Stimulated activated CD4-positive, alpha-beta T cell treated with anti-CD3 and anti-CD28 coated beads, Interleukin-15, amount 100 ng/mL, for 48 hours (primary cell): ENCODE results near the gene GIT1.

Experiments
- DNase-seq, 2 donors: peaks; one replicate each; pipeline ENCODE4 v3.0.0-alpha.2; 2020; ENCODE audit warnings: low read depth in 2 of 2

Gene GIT1

DNA sequence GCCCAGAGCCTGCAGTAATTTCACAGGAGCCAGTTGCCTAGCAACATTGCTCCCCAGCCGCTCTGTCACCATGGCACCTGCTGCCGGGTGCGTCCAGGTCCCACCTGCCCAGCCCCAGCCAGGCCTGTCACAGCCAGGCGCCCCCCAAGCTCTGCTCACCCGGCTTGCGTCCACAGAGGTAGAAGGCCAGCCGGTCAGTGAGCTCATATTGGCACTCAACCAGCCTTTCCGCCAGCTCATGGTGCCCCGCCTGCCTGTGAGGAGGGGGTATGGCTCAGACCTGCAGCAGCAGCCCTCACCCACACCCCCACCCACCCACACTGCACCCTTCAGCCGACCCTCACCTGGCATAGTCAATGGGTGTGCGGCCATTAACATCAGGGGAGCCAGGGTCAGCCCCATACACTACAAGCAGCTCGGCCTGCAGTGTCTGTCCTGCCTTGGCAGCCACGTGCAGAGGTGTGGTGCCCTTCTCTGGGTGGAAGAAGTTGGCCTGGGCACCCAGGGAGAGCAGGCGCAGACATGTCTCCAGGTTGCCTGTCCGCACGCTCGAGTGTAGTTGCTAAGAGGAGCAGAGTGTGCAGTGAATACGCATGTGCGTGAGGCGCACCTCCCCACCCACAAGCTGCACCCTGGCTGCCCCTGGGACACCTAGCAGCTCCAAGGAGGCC lies 7.7 kb downstream of the GIT1 start:
- DNase-seq = no peak

DNA sequence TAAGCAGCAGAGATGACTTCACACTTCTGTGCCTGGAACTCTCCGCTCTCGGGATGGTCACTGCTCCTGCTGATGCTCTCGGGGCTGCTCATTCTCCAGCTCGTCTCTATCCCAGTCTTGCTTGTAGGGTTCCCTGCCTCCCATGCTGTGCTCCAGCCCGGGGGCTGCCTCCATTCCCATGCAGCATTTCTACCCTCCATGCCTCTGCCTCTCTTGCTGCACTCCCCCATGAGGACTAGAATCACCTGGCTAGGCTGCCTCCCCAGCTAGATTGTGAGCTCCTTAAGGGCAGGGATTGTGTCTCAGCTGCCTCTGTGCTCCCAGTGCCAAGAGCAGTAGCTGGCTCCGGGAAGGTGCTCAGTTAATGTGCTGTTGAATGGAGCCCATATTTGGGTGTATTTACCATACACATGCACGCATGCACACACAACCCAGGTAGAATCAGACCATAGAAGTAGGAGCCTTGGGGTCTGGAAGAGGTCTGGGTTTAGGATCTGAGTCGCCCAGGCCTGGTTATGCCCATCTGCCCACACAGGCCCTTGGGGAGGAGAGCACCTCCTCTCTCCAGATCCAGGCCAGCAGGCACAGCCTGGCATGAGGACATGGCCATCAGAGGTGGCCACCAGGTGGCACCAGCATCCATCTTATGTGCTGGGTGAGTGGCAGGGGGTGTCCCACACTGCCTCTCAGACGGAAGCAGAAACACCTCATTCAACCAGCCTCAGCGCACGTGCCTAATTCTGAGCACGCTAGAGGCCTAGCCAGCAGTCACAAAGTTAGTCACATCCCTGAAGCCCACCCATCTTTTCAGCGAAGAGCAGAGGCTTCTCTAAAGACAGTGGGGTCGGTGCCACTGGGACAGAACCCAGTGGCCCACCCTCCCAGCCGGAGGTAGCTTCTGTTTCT lies 9.3 kb downstream of the GIT1 start:
- DNase-seq = peak; percentile 85 to 89

DNA sequence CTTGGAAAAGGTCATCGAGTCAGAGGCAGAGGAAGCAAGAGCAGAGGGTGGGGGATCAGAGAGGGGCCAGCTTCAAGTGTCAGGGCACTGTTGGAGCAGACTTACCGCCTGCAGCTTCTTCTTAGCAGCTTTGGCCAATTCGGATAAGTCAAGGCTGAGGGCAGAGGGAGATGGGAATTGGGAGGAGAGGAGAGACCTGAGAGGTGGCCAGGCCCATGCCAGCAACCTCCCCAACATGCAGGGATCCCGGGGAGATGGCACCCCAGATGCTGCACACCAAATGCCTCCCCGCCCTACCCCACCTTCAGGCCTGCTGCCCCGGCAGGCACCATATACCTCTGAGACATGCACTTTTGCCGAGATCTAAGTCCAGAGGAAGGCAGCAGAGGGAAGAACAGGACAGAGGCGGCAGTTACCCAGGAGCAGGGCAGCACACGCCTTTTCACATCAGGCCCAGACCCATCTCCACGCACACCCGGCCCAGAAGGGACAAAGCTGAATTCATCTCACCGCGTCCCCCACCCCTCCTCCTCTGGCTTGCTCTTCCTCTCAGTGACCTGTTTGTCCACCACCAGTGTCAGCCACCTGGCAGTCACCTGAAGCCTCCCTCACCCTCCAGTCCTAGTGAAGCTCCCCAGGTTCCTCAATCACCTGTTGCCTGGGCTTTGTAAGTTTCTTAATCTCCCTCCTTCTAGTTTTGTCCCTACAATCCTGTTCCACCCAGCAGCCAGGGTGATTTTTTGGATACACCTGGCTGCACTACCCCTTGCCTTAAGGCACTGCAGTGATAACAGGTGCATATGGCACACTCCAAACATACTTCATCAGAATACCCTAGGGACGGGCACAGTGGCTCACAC lies 10.6 kb downstream of the GIT1 start:
- DNase-seq = no peak

DNA sequence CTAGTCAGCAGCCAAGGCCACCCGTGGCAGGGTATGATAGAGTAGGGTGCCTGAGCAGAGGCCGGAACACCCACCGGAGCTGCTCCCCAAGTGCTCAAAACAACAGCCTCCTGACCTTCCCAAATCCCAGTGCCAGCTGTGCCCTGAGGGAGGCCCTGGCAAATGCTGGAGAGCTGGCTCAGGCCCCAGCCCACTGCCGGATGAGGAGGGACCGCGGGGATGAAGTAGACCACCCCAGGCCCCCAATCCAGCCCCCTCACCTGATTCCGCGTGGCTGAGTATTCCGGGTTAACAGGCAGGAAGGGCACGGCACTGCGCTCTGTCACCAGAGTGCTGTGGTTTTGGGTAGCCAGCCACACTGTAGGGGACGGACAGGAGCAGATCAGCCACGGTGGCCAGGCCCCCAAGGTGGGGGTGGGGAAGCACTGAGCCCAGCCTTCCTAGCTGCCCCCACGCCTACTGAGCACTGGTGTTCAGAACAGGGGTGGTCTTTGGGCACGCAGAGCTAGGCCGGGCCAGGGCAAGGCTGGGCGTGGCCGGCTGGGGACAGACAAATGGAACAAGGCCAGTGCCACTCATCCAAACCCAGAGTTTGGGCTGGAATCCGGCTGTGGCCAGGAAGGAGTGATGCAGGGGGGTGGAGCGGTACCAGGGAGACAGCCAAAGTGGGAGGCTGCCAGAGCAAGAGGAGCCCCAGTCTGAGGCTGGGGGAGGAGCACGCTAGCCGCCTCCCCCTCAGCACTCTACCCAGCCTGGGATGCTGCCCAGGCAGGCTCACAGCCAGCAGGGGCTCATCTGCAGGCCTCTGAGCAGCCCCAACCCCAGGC lies 11.8 kb downstream of the GIT1 start:
- no peak for DNase-seq

DNA sequence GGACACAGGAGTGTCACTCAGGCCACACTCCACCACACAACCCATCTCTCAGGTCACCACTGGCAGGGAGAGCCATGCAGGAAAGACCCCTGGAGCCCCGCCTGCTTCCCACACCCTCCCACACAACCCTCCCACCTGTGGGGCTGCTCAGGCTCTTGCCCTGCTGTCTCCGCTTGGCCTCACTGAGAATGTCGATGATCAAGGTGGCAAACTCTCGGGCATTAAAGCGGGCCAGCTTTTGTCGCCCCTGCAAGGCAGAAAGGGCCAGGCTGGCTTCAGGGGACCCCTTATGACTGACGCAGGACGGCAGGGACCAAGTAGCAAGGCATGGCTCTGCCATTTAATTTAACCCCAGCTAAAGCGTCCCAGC lies 12.5 kb downstream of the GIT1 start:
- no peak for DNase-seq

DNA sequence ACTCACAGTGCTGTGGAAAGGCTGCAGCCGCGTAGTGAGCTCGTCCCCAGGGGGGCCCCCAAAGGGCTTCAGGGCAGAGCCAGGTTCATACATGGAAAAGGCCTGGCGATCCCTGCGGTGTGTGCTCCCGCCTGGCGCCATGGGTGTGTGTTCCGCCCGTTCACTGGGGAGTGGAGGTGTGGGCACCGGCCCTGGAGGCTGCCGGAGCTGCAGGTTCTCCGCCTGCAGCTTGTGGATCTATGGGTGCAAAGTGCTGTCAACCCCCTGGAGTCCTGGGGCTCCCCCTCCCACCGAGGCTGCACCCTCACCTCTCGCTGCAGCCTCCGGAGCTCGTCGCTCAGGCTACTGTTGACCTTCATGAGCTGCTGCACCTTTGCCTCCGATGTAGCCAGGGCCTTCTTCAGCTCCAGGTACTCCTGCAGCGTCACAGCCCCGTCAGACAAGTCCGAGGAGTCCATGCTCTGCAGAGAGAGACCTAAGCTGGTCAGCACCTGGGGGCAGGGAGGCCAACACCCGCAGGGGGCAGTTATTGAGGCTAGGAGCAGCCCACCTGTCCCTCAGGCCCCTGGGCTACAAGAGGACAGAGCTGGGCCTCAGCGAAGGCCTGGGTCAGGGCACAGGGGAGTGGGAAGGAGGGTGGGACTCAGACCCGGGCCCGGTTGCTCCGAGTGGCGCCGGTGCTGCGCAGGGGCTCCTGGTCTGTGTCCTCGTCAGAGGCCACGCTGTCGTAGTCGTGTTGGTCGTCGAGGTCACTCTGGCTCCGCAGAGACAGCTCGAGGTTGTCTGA lies 13.0 kb downstream of the GIT1 start:
- no peak for DNase-seq

DNA sequence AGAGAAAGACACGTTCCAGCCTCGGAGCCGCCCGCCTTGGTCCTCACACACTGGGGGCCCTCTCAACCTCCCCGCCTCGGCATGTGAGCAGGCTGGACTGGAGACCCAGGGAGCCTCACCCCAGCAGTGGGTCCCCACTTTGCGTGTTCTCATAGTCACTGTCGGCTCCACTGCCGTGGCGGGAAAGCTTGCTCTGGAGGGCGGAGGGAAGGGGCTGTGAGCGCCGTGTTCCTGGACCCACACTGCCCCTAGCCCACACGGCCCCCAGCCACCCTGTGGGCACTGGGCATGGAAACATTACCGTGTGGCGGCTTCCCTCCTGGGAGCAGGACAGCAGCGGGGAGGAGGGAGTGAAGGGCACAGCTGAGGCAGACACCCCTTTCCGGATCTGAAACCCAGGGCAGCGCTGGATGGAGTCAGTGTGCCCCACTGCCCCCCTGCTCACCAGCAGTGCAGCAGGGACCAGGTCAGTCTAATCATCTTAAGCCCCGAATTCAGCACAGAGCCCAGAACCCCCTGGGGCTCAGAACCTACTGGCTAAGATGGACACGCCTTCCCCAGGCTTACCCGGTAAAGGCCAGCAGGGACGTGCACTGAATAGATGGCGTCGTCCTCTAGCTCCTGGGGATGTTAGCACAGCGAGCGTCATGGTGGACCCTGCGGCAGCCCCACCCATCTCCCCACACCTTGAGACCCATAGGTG lies 13.8 kb downstream of the GIT1 start:
- no peak for DNase-seq

DNA sequence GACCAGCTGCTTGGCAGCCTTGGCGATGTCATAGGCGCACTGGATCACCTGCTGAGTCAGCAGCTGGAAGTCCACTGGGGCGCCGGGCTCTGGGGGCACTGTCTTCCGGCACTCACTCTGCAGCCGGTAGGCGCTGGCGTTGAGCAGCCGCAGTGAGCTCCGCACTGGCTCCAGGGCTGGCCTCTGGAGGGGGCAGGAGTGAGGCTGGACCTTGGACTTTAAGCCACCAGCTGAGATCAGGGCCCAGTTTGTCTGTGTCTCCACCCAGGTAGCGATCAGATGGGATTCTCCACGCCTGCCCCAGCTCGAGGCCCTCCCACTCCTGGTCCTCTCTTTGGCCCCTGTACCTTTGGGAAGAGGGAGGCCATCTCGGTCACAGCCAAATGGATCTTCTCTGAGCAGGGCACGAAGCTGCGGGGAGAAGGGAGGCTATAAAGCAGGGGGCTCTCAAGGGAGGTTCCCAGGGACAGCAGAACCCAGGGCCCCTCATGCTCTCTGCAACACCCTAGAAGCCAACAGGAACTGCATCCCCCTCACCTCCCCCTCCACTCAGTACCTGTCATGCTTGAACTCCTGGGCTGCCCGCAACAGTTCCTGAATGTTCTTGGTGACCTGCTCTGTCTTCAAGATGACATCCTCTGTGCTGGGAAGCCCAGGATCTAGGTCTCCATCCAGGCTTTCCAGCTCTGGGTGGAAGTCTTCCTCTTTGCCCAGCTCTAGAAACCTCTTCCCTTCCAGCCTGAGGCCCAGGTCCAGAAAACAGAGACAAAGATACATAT lies 14.5 kb downstream of the GIT1 start:
- no peak for DNase-seq

DNA sequence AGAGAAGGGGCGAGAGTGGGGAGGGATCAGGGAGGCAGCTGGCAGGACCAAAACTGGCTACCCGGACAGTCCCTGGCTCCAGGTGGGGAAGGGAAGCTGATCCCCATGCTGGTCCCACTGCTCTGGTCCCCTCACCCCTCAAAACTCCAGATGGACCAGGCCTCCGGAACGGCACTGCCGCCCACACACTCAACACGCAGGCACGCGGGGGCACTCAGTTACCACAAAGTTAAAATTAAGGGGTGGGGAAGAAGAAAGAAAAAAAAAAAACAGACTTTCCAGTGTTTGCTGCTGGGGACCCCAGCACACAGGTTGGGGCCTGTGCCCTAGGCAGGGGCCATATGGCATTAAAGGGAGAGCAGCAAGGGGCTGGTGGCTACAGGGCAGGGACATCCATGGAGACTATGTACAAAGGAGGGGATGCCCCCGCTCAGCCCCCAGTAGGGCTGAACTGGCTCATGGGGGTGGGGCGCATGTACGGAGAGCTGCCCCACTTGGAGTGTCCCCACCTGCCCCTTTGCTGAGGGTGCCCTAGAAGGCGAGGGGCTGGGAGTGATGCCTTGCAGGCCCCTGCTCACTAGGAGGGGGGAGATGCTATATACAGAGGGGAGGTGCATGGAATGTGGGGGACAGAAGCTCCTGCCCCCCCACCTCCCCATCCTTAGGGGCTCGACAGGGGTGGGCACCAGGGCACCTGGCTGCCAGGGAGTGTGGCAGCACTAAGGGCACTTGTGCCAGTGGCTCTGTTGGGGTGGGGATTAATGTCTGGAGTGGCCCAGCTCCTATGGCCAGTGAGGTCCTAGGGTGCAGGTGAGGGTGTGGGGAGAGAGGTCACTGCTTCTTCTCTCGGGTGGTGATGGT lies 15.3 kb downstream of the GIT1 start:
- DNase-seq = no peak

DNA sequence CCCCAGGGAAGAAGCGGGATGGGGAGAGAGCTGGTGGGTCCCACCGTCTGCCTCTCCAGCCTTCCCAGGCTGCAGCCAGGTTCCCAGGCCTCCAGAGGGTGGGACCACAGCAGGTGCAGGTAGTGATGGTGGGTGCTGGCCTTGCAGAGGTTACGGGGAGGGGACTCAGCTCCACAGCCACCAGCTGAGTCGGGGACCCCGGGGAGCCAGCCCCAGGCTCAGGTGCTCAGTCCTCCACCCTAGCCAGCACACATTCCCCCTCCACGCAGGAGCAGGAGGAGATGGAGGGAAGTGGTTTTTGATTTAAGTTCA lies 15.9 kb downstream of the GIT1 start:
- DNase-seq = no peak

DNA sequence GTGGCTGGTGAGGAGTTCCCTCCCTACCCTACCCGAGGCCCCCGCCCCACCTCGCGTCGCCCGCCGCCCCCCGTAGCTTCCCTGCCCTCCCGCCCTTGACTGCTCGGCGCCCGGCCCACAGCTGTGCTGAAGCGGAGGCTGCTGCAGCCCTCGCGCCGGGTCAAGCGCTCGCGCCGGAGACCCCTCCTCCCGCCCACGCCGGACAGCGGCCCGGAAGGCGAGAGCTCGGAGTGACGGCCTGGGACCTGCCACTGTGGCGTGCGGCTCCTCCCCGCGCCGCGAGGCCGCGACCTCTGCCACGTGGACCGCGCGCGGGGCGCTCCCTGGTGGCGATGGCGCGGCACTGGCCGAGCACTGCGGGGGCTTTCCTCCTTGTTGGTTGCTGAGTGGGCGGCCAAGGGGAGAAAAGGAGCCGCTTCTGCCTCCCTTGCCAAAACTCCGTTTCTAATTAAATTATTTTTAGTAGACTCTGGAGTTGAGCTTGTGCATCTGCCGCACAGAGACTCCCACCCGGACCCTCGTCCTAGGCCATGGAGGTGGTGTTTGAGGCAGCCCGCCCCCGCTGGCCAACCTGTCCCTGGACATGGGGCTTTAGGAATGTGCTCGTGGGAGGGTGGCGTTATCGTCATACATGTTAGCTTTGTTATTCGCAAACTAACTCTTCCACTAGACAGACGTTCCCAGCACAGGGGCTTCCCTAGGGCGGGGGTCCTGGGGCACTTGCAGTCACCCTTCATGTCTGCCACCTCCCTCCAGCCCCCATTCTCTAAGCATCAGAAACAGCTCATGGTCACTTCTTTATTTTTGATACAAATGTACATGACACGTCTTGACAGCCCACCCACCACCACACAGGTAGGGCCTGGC lies 16.5 kb downstream of the GIT1 start:
- DNase-seq = peak in 1 of 2 donors; percentile 54

DNA sequence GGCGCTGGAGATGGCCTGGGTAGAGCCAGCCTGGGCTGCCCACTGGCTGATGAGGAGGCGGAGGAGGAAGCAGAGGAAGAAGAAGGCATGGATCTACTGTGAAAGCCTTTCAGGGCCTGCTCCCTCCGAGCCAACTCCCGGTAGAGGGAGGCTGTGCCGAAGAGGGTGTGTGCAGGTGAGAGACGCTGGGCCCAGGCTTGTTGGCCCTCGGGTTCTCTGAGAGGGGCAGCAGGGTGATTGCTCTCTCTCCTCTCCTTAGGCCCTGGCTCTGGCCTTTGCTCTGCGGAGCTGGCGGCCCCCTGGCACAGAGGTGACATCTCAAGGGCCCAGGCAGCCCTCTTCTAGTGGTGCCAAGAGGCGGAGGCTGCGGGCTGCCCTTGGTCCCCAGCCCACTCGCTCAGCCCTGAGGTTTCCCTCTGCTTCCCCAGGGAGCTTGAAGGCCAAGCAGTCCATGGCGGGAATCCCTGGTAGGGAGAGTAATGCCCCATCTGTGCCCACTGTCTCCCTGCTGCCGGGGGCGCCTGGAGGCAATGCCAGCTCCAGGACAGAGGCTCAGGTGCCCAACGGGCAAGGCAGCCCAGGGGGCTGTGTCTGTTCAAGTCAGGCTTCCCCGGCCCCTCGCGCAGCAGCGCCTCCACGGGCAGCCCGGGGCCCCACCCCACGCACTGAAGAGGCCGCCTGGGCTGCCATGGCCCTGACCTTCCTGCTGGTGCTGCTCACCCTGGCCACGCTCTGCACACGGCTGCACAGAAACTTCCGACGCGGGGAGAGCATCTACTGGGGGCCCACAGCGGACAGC lies 17.4 kb downstream of the GIT1 start:
- no peak for DNase-seq

DNA sequence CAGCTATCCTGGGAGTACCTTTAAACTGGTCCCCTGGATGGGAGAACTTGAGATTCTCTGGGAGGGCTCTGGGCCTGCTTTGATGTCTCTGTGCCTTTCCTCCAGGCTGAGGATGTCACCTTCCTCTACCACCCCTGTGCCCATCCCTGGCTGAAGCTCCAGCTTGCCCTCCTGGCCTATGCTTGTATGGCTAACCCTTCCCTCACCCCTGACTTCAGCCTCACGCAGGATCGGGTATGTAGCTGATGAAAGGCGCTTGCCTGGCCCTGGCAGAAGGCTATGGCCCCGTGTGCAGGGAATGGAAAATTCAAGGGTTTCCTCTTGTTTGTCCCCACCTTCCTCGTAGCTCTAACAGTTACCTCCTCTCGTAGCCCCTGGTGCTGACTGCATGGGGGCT lies 18.0 kb downstream of the GIT1 start:
- no peak for DNase-seq

DNA sequence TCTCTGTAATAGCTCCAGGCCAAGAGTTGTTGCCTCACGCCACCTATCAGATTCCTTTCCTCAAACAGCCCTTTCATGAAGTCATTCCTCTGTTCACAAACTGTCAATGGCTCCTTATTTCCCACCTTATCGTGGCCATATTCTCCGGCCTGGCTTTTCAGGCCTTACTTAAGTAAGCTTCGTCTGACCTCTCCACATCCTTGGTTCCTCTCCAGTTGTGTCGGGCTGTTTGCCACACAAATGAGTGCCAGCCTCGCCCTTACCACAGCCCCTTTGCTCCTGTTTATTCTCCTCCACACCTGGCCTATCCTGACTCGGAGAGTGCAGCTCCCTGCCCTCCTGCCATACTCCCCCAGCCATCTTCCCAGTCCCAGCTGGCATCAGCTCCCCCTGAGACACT lies 18.9 kb downstream of the GIT1 start:
- no peak for DNase-seq

DNA sequence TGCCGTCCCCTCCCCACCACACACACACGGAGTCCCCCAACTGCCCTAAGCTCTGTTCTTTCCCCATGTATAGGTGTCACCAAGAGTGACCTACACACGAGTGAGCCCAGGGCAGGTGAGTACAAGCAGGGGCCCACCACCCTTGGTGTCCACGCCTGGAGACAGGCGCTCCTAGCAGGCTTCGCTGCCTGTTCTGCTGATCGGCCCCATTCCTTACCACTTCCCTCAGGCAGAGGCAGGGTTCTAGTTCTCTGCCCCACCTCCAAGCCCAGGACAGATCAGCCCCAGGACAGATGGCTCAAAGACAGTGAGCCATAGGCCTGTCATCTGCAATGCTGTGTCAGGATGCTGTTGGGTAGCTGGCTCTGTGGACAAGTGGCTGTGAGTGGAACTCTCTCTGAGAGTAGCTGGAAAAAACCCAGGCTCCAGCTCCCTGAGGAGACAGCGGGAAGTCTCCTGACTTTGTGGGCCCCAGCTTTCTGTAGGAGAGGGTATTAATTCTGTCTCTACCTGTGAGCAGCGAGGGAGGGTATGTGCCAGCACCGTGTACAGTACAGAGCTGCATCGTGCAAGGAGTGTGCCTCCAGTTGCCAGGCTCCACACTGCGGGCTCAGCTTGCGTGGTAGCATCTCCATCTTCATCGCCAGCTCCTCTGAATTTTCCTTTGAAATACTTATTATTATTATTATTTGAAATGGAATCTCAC lies 20.1 kb downstream of the GIT1 start:
- DNase-seq = no peak
